Stimulated activated naive CD4-positive, alpha-beta T cell treated with Interleukin-2 at 50 U/mL for 16 hours (primary cell): Measurements from ENCODE around the gene GGCX.
"Not testable (repeated sequence)": the region's sequence is repeated elsewhere in the genome, so short reads cannot be mapped to it uniquely, and the experiment has no call there.

ENCODE experiments used
- DNase-seq: peaks from one replicate; lab custom pipeline; 2025; lab: John Stamatoyannopoulos, UW

Gene GGCX

GRCh38 chr2:85561280-85562212 is at the start of gene GGCX:
GGCX (minus strand) TSS chr2:85561493; CDS start chr2:85561428, 65 bp downstream.
- DNase-seq, result peak; percentile 94

- DNase-seq, result no peak
These were observed 46.2 kb upstream of the GGCX start for GRCh38 chr2:85607268-85608215.

GRCh38 chr2:85606116-85606455 is 44.8 kb upstream of the GGCX start:
- no peak for DNase-seq

GRCh38 chr2:85605406-85606115 is 44.3 kb upstream of the GGCX start:
- DNase-seq, result no peak

GRCh38 chr2:85604568-85605339 is 43.5 kb upstream of the GGCX start:
- no peak for DNase-seq

- DNase-seq, result not testable (repeated sequence)
These were observed 42.8 kb upstream of the GGCX start for GRCh38 chr2:85604133-85604444.

GRCh38 chr2:85602476-85603234 is 41.4 kb upstream of the GGCX start, which contains the start of gene TMEM150A:
TMEM150A (minus strand) TSS chr2:85602698; CDS start chr2:85601948, 750 bp downstream.
- peak; percentile 85 for DNase-seq

- no peak for DNase-seq
These were observed 40.6 kb upstream of the GGCX start for GRCh38 chr2:85601771-85602475.

GRCh38 chr2:85600951-85601770 is 39.9 kb upstream of the GGCX start:
- DNase-seq, result no peak

GRCh38 chr2:85600235-85600575 is 38.9 kb upstream of the GGCX start:
- no peak for DNase-seq

- no peak for DNase-seq
These were observed 38.4 kb upstream of the GGCX start for GRCh38 chr2:85599468-85600234.

GRCh38 chr2:85598594-85599340 is 37.5 kb upstream of the GGCX start:
- no peak for DNase-seq

- DNase-seq, result no peak
These were observed 35.9 kb upstream of the GGCX start for GRCh38 chr2:85597241-85597640.

- DNase-seq, result no peak
These were observed 35.3 kb upstream of the GGCX start for GRCh38 chr2:85596486-85597143.

GRCh38 chr2:85596026-85596333 is 34.7 kb upstream of the GGCX start:
- peak; percentile 47 for DNase-seq

- DNase-seq, result peak; percentile 91
These were observed 34.2 kb upstream of the GGCX start, which contains the start of gene RNF181 for GRCh38 chr2:85595301-85596025. RNF181 (plus strand) TSS chr2:85595745; CDS start chr2:85595764, 19 bp downstream.
